ENCODE measurements around the gene OXCT1.
A peak's percentile ranks its signal among the peaks of the same experiment; 100 is the strongest.

Gene OXCT1

GRCh38 chr5:41869724-41870626, at the start of gene OXCT1:
OXCT1 (minus strand) TSS chr5:41870425; CDS start chr5:41870358, 67 bp downstream.
- FAIRE-seq = no peak

GRCh38 chr5:41918105-41918504, 47.9 kb upstream of the OXCT1 start:
- FAIRE-seq = no peak

GRCh38 chr5:41908374-41909079, 38.3 kb upstream of the OXCT1 start:
- FAIRE-seq = no peak

GRCh38 chr5:41906151-41906550, 35.9 kb upstream of the OXCT1 start:
- no peak for FAIRE-seq

GRCh38 chr5:41903892-41904799, 33.9 kb upstream of the OXCT1 start, which contains the start of gene RIMOC1:
RIMOC1 (plus strand) TSS chr5:41904344; CDS start chr5:41904368, 24 bp downstream.
- peak; percentile 99 for FAIRE-seq

- no peak for FAIRE-seq
Observed at GRCh38 chr5:41903382-41903891, 33.2 kb upstream of the OXCT1 start.

GRCh38 chr5:41896230-41896629, 26.0 kb upstream of the OXCT1 start:
- no peak for FAIRE-seq

GRCh38 chr5:41893074-41893851, 23.0 kb upstream of the OXCT1 start:
- FAIRE-seq = no peak

- FAIRE-seq = no peak
Observed at GRCh38 chr5:41892031-41892430, 21.8 kb upstream of the OXCT1 start.

- no peak for FAIRE-seq
Observed at GRCh38 chr5:41891066-41891707, 21.0 kb upstream of the OXCT1 start.

- FAIRE-seq = no peak
Observed at GRCh38 chr5:41885286-41885685, 15.1 kb upstream of the OXCT1 start.

- FAIRE-seq = no peak
Observed at GRCh38 chr5:41883936-41884335, 13.7 kb upstream of the OXCT1 start.

GRCh38 chr5:41883243-41883642, 13.0 kb upstream of the OXCT1 start:
- no peak for FAIRE-seq

- no peak for FAIRE-seq
Observed at GRCh38 chr5:41882765-41883164, 12.5 kb upstream of the OXCT1 start.

- no peak for FAIRE-seq
Observed at GRCh38 chr5:41878643-41879478, 8.6 kb upstream of the OXCT1 start.

- FAIRE-seq = no peak
Observed at GRCh38 chr5:41878173-41878572, 7.9 kb upstream of the OXCT1 start.

- FAIRE-seq = no peak
Observed at GRCh38 chr5:41877408-41877807, 7.2 kb upstream of the OXCT1 start.

GRCh38 chr5:41876678-41877077, 6.5 kb upstream of the OXCT1 start:
- no peak for FAIRE-seq

GRCh38 chr5:41875121-41875520, 4.9 kb upstream of the OXCT1 start:
- no peak for FAIRE-seq

GRCh38 chr5:41874512-41875060, 4.4 kb upstream of the OXCT1 start:
- FAIRE-seq = no peak
